OCI-LY1 (cell line): ENCODE measurements around the gene ADAM11.

Source experiments
- EZH2 ChIP-seq: fragments of 200-600 bp; sonication (generic), shearing (Covaris generic); IDR thresholded peaks from 2 replicates; pipeline ENCODE4 v1.8.0; 2017; ENCODE audit warnings: borderline replicate concordance, mixed run types, mild to moderate bottlenecking, antibody characterized with exemption, low read length, moderate library complexity, mixed read lengths
- TF ChIP-seq, protein P1 (sequence below): fragments of 200-600 bp; sonication (generic), shearing (Covaris generic); IDR thresholded peaks from 2 replicates; pipeline ENCODE4 v1.5.1; 2017; ENCODE audit warnings: mild to moderate bottlenecking, antibody characterized with exemption, low read length, moderate library complexity, mixed read lengths

DNA sequence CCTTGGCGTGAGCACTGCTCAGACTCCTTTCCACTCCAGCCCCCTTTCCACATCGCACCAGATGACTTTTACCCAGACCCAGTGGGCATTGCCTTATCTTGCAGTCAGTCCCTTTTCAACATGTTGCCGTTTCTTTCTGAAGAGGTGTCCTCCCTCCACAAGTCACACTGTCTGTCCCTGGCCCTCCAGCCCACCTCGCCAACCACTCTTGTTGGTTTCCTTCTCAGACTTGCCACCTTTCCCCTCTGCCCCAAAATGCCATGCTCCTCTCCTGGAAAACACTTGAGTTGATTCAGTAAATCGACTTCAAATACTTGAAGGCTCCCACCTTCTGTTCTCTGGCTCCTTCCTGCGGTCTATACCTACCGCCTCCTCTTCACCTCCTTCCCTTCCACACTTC, 7.5 kb upstream of the ADAM11 start:
- TF ChIP-seq, protein P1, sequence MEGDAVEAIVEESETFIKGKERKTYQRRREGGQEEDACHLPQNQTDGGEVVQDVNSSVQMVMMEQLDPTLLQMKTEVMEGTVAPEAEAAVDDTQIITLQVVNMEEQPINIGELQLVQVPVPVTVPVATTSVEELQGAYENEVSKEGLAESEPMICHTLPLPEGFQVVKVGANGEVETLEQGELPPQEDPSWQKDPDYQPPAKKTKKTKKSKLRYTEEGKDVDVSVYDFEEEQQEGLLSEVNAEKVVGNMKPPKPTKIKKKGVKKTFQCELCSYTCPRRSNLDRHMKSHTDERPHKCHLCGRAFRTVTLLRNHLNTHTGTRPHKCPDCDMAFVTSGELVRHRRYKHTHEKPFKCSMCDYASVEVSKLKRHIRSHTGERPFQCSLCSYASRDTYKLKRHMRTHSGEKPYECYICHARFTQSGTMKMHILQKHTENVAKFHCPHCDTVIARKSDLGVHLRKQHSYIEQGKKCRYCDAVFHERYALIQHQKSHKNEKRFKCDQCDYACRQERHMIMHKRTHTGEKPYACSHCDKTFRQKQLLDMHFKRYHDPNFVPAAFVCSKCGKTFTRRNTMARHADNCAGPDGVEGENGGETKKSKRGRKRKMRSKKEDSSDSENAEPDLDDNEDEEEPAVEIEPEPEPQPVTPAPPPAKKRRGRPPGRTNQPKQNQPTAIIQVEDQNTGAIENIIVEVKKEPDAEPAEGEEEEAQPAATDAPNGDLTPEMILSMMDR: no peak
- TF ChIP-seq EZH2: no peak
